ENCODE measurements around the gene CCSER1.

Gene CCSER1

DNA sequence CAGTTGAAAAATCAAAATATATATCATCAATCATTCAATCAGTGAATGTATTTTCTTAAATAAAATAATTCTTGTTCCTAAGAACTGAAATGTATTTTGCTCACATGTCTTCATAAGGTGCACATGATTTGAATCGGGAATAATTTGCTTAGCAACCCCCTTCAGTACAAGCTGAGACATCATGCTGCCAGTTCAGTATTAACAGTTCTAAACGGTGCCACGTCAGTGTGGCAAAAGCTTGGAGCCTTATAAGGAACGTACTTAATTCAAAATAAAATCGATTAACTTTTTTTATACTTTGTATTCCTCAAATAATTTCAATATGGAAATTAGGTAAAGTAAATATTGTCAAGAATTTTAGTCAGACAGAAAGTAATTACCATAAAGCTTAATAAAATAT is 287.9 kb downstream of the CCSER1 start:
- H3K79me2 ChIP-seq (ENCODE audit: control insufficient read depth, low read length), result no peaks in the 10 kb centered on the region
- no peak overlapping the region for H3K4me2 ChIP-seq (ENCODE audit: low read length)
- no peaks in the 10 kb centered on the region for H3K9me2 ChIP-seq (replicated peaks; ENCODE audit: control insufficient read depth, low read length)
- H3K27ac ChIP-seq (ENCODE audit: low read depth, low read length), result no peak overlapping the region
- H3K4me3 ChIP-seq (ENCODE audit: low read length), result no peak overlapping the region
- no peaks in the 10 kb centered on the region for H3F3A ChIP-seq (ENCODE audit: control insufficient read depth, insufficient read depth)
- H4K20me1 ChIP-seq (ENCODE audit: control insufficient read depth, insufficient read depth, low read depth, low read length), result no peaks in the 10 kb centered on the region
- H3K9me3 ChIP-seq (ENCODE audit: control insufficient read depth, insufficient read depth, low read length), result no peaks in the 10 kb centered on the region
- no peaks in the 10 kb centered on the region for H3K36me3 ChIP-seq (ENCODE audit: control insufficient read depth, low read length)
- H3K4me1 ChIP-seq (ENCODE audit: control insufficient read depth, low read length), result no peaks in the 10 kb centered on the region
- TF ChIP-seq, protein P1, sequence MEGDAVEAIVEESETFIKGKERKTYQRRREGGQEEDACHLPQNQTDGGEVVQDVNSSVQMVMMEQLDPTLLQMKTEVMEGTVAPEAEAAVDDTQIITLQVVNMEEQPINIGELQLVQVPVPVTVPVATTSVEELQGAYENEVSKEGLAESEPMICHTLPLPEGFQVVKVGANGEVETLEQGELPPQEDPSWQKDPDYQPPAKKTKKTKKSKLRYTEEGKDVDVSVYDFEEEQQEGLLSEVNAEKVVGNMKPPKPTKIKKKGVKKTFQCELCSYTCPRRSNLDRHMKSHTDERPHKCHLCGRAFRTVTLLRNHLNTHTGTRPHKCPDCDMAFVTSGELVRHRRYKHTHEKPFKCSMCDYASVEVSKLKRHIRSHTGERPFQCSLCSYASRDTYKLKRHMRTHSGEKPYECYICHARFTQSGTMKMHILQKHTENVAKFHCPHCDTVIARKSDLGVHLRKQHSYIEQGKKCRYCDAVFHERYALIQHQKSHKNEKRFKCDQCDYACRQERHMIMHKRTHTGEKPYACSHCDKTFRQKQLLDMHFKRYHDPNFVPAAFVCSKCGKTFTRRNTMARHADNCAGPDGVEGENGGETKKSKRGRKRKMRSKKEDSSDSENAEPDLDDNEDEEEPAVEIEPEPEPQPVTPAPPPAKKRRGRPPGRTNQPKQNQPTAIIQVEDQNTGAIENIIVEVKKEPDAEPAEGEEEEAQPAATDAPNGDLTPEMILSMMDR (IDR thresholded peaks at IDR 0.05; ENCODE audit: low read depth, low read length, poor library complexity, severe bottlenecking), result no peak
- no peak for TF ChIP-seq EZH2phosphoT487 (IDR thresholded peaks at IDR 0.05; ENCODE audit: borderline replicate concordance, low read length)
- no peaks in the 10 kb centered on the region for H3K27me3 ChIP-seq (ENCODE audit: control insufficient read depth, low read length)

DNA sequence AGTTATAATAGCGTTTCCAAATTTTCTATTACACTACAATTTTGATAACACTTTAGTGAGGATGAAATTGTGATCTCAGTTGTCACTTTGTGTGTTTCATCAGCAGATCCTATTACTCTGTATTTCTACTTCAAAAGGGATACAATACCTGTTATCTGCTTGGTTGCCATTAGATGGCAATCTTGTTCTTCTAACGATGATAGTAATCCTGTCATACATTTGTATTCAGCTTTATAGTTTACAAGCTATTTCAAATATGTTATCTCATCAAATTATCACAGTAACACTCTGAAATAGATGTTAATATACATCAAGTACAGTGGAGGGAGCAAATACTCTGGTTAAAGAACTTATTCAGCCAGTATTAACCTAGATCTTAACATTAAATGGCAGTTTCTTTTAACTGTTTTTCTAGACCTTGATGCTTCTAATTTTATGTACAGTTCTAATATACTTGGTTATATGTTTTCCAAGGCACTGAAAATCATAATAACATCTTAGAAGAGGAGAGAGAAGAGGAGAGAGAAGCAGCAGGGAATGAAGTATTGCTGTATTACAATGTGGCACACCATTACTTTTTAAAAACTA is 292.0 kb downstream of the CCSER1 start:
- no peak overlapping the region for H3K4me2 ChIP-seq (ENCODE audit: low read length)
- H3K4me1 ChIP-seq (ENCODE audit: control insufficient read depth, low read length), result no peaks in the 10 kb centered on the region

DNA sequence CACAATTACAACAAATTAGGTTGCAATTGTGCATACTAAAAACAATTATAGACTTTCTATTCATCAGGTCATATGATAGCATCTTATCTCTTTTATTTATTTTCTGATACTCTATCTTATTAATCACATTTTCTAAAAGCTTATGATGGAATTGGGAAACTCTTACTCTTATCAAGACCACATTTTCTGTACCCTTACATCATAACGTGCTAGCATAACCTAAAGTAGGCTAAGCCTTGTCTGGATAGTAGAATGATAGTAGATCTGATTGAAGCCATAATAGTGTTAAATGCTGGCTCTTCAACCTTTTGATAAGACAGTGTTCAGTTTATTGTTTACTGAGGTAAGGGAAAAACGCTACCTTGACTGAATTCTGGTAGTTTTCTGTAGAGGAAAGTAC is 294.0 kb downstream of the CCSER1 start:
- Histone ChIP-seq H3F3A (ENCODE audit: control insufficient read depth, insufficient read depth) (no peaks in the 10 kb centered on the region), H3K4me2 (ENCODE audit: low read length) (no peak overlapping the region), H3K9me2 (replicated peaks; ENCODE audit: control insufficient read depth, low read length) (no peaks in the 10 kb centered on the region), H3K9me3 (ENCODE audit: control insufficient read depth, insufficient read depth, low read length) (no peaks in the 10 kb centered on the region), H3K4me3 (ENCODE audit: low read length) (no peak overlapping the region), H4K20me1 (ENCODE audit: control insufficient read depth, insufficient read depth, low read depth, low read length) (no peaks in the 10 kb centered on the region), H3K27me3 (ENCODE audit: control insufficient read depth, low read length) (no peaks in the 10 kb centered on the region), H3K4me1 (ENCODE audit: control insufficient read depth, low read length) (no peaks in the 10 kb centered on the region), H3K36me3 (ENCODE audit: control insufficient read depth, low read length) (no peaks in the 10 kb centered on the region), H3K27ac (ENCODE audit: low read depth, low read length) (no peak overlapping the region), H3K79me2 (ENCODE audit: control insufficient read depth, low read length) (no peaks in the 10 kb centered on the region)
- TF ChIP-seq EZH2phosphoT487 (IDR thresholded peaks at IDR 0.05; ENCODE audit: borderline replicate concordance, low read length), result no peak
- TF ChIP-seq, protein P1 (IDR thresholded peaks at IDR 0.05; ENCODE audit: low read depth, low read length, poor library complexity, severe bottlenecking), result no peak

More for the DNA sequence above, 292.0 kb downstream of the CCSER1 start:
- no peaks in the 10 kb centered on the region for H4K20me1 ChIP-seq (ENCODE audit: control insufficient read depth, insufficient read depth, low read depth, low read length)
- no peaks in the 10 kb centered on the region for H3F3A ChIP-seq (ENCODE audit: control insufficient read depth, insufficient read depth)
- H3K36me3 ChIP-seq (ENCODE audit: control insufficient read depth, low read length), result no peaks in the 10 kb centered on the region
- no peaks in the 10 kb centered on the region for H3K27me3 ChIP-seq (ENCODE audit: control insufficient read depth, low read length)
- H3K27ac ChIP-seq (ENCODE audit: low read depth, low read length), result no peak overlapping the region
- H3K79me2 ChIP-seq (ENCODE audit: control insufficient read depth, low read length), result no peaks in the 10 kb centered on the region
- H3K9me3 ChIP-seq (ENCODE audit: control insufficient read depth, insufficient read depth, low read length), result no peaks in the 10 kb centered on the region
- H3K4me3 ChIP-seq (ENCODE audit: low read length), result no peak overlapping the region
- H3K9me2 ChIP-seq (replicated peaks; ENCODE audit: control insufficient read depth, low read length), result no peaks in the 10 kb centered on the region
- TF ChIP-seq, protein P1 (IDR thresholded peaks at IDR 0.05; ENCODE audit: low read depth, low read length, poor library complexity, severe bottlenecking), result peak; percentile 50
- TF ChIP-seq EZH2phosphoT487 (IDR thresholded peaks at IDR 0.05; ENCODE audit: borderline replicate concordance, low read length), result no peak
